Prostate gland (tissue), 2 donors: Measurements from ENCODE around the gene C1QL1. TPM values are rescaled to one million over a fixed set of nuclear protein-coding genes. Genes with fewer than 3 reads are reported as not detected.

ENCODE experiments used
- DNase-seq: peaks from one replicate; pipeline ENCODE4 v3.0.0-alpha.2; 2019; ENCODE audit warnings: low spot score
- H3K27ac ChIP-seq, 2 donors: fragments of 200-600 bp; sonication (generic); 2 replicates each; pipeline ENCODE4 v1.5.1; 2017 to 2019
- H3K27me3 ChIP-seq: fragments of 200-600 bp; sonication (generic); replicated peaks from 2 replicates; pipeline ENCODE4 v1.5.1; 2019; ENCODE audit not compliant: insufficient read depth
- H3K36me3 ChIP-seq, 2 donors: fragments of 200-600 bp; sonication (generic); 1 replicate in 1 of 2; 2 replicates in 1 of 2; pipeline versions ENCODE4 v1.5.1 to v1.8.1; 2017 to 2019
- H3K4me1 ChIP-seq: fragments of 200-600 bp; sonication (generic); replicated peaks from 2 replicates; pipeline ENCODE4 v1.5.1; 2019
- H3K4me3 ChIP-seq, 2 donors: fragments of 200-600 bp; sonication (generic); 2 replicates each; pipeline ENCODE4 v1.5.1; 2017 to 2019
- H3K9me3 ChIP-seq: fragments of 200-600 bp; sonication (generic); 2 replicates; pipeline ENCODE4 v1.5.1; 2017
- POLR2A ChIP-seq: fragments of 450-650 bp; IDR thresholded peaks from one replicate; pipeline ENCODE4 v1.6.1; 2016; ENCODE audit warnings: antibody characterized with exemption, mild to moderate bottlenecking
- POLR2AphosphoS5 ChIP-seq: sonication (generic); formaldehyde crosslinking; IDR thresholded peaks from one replicate; pipeline ENCODE4 v1.6.1; 2017; ENCODE audit warnings: antibody characterized with exemption
- WGBS: methylation state at CpG from one replicate; pipeline ENCODE4 v1.1.5; 2018; 5-methylcytosine and 5-hydroxymethylcytosine counted together
- intact Hi-C: fragments of 100-400 bp; cut with DNase I; formaldehyde crosslinking; loops from one replicate; pipeline ENCODE4 v1.14.2; 2022
- total RNA-seq, 2 donors: library from RNA; depleted of rRNA; stranded (reverse); fragments of >200 nt; gene quantifications; one replicate each; pipeline ENCODE4 v1.1.0, GENCODE V29; 2016
- TF ChIP-seq, protein P1 (sequence below), 4 experiments: fragments of 200-600 bp in 2 of 4; fragments of 450-650 bp in 2 of 4; sonication (generic) in 2 of 4; IDR thresholded peaks; 1 replicate in 3 of 4; 2 replicates in 1 of 4; pipeline ENCODE4 v1.5.1; 2016 to 2019; ENCODE audit warnings: antibody characterized with exemption in 4 of 4, mild to moderate bottlenecking in 2 of 4, moderate library complexity in 2 of 4

The C1QL1 gene
- total RNA-seq, 2 donors from 2014 or later = 0.87 to 1.1 TPM

GRCh38 chr17:44927696-44928095 is 40.4 kb downstream of the C1QL1 start:
- Histone ChIP-seq H3K36me3 (no peaks in the 10 kb centered on the region), H3K4me1 (no peaks in the 10 kb centered on the region), H3K27ac (no peak overlapping the region), H3K27me3 (no peaks in the 10 kb centered on the region), H3K9me3 (no peaks in the 10 kb centered on the region), H3K4me3 (no peak overlapping the region)
- intact Hi-C loops = no loop called here
- WGBS = 100% methylated on average over 3 of the region's 3 CpGs
- no peak for TF ChIP-seq POLR2A
- no peak for TF ChIP-seq POLR2AphosphoS5
- TF ChIP-seq, protein P1, sequence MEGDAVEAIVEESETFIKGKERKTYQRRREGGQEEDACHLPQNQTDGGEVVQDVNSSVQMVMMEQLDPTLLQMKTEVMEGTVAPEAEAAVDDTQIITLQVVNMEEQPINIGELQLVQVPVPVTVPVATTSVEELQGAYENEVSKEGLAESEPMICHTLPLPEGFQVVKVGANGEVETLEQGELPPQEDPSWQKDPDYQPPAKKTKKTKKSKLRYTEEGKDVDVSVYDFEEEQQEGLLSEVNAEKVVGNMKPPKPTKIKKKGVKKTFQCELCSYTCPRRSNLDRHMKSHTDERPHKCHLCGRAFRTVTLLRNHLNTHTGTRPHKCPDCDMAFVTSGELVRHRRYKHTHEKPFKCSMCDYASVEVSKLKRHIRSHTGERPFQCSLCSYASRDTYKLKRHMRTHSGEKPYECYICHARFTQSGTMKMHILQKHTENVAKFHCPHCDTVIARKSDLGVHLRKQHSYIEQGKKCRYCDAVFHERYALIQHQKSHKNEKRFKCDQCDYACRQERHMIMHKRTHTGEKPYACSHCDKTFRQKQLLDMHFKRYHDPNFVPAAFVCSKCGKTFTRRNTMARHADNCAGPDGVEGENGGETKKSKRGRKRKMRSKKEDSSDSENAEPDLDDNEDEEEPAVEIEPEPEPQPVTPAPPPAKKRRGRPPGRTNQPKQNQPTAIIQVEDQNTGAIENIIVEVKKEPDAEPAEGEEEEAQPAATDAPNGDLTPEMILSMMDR (IDR thresholded peaks at IDR 0.05) = no peak
- DNase-seq = no peak

DNA sequence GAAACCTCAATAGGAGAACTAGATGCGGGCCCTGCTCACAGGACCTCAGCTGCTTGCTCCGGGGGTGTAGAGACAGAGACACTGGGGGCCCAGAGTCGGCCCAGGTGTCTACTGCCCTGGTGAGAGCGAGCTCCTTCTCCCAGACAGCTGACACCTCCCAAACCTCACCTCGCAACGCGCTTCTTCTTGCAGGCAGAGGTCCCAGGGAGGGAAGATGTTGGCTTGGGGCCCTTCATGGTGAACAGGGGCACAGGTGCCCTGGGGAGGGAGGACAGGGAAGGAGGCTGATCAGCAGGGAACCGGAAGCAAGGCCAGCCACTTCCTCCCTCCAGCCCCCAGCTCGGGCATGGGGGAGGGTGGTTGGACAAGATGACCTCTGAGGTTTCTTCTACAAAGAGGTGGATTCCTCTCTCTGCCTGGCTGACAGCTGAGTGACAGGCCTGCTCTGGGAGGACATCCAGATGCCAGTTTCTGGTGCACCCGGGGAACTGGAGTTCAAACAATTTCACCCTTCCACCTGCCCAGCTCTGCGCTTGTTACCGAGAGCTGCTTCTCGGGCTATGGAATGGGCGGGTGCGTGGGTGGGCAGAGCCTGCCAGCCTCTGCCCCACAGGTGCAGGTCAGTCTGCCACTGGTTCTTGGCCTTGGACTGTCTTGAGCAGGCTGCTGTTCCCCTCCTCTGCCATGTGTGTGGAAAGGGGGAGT is 41.1 kb downstream of the C1QL1 start:
- 94% methylated on average over 15 of the region's 15 CpGs for WGBS
- intact Hi-C loops = no loop called here
- no peaks in the 10 kb centered on the region for H3K4me1 ChIP-seq
- H3K9me3 ChIP-seq = no peaks in the 10 kb centered on the region
- no peak overlapping the region for H3K4me3 ChIP-seq
- TF ChIP-seq, protein P1 (IDR thresholded peaks at IDR 0.05) = no peak
- TF ChIP-seq POLR2A (no peak), POLR2AphosphoS5 (no peak)
- H3K27ac ChIP-seq = no peak overlapping the region
- no peak for DNase-seq
- no peaks in the 10 kb centered on the region for H3K36me3 ChIP-seq
- no peaks in the 10 kb centered on the region for H3K27me3 ChIP-seq

- WGBS = 95% methylated on average over 18 of the region's 18 CpGs
- intact Hi-C loops = no loop called here
- no peaks in the 10 kb centered on the region for H3K36me3 ChIP-seq
- no peaks in the 10 kb centered on the region for H3K9me3 ChIP-seq
- no peaks in the 10 kb centered on the region for H3K4me1 ChIP-seq
- H3K27me3 ChIP-seq = no peaks in the 10 kb centered on the region
- no peak for DNase-seq
- no peak overlapping the region for H3K27ac ChIP-seq
- TF ChIP-seq POLR2A (no peak), POLR2AphosphoS5 (no peak)
- TF ChIP-seq, protein P1 (IDR thresholded peaks at IDR 0.05) = no peak
- H3K4me3 ChIP-seq = no peak overlapping the region
Observed at GRCh38 chr17:44925731-44926697, 42.1 kb downstream of the C1QL1 start.

GRCh38 chr17:44924107-44924544 is 44.0 kb downstream of the C1QL1 start:
- Histone ChIP-seq H3K4me1 (no peaks in the 10 kb centered on the region), H3K27me3 (no peaks in the 10 kb centered on the region), H3K27ac (no peak overlapping the region), H3K36me3 (no peaks in the 10 kb centered on the region), H3K9me3 (no peaks in the 10 kb centered on the region), H3K4me3 (no peak overlapping the region)
- no peak for DNase-seq
- TF ChIP-seq POLR2AphosphoS5 (peak; percentile 52), POLR2A (no peak)
- intact Hi-C loops = no loop called here
- WGBS = 59% methylated on average over 9 of the region's 9 CpGs

DNA sequence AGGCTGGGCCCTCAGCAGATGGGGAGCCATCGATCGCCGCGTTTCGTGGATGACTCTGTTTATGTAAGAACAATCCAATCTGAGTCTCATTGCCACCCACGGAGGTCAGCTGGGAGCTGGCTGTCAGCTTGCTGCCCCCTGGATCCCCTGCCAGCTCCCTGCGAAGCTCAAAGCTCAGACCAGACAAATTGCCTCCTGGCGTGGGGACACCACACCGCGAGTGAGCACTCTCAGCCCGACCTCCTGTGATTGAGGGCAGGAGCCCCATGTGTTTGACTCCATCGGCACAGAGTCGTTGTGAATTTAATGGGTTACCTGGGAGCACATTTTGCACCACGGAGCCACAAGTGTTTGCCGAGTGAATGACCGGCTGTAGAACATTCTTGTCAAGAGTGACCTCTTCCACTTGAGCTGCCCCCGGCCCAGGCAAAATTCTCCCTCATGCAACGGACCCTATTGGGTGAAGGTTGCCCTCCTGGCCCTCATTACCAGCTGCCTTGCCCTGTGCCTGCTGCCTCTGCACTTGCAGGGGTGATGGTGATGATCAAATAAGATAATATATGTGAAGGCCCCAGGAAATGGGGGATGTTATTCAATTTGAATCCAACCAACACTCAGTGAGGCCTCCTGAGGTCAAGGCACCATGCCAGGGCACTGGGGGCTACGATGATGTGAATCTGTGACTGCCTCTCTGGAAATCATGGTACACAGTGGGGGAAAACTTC is 45.2 kb downstream of the C1QL1 start:
- no peaks in the 10 kb centered on the region for H3K9me3 ChIP-seq
- H3K27ac ChIP-seq = no peak overlapping the region
- H3K27me3 ChIP-seq = no peaks in the 10 kb centered on the region
- WGBS = 75% methylated on average over 19 of the region's 19 CpGs
- DNase-seq = no peak
- no peak overlapping the region for H3K4me3 ChIP-seq
- no peaks in the 10 kb centered on the region for H3K36me3 ChIP-seq
- H3K4me1 ChIP-seq = no peaks in the 10 kb centered on the region
- intact Hi-C loops = no loop called here
- TF ChIP-seq POLR2A (no peak), POLR2AphosphoS5 (no peak)
- TF ChIP-seq, protein P1 (IDR thresholded peaks at IDR 0.05) = no peak
